Rectal smooth muscle tissue (tissue), 1 donor: Measurements from ENCODE around the gene CIC.
"Not testable (repeated sequence)": the region's sequence is repeated elsewhere in the genome, so short reads cannot be mapped to it uniquely, and the experiment has no call there.

Experiments
- H3K27ac ChIP-seq: one replicate; pipeline ENCODE4 v1.7.0; 2013; ENCODE audit warnings: low read depth, low read length, inconsistent platforms
- H3K27me3 ChIP-seq: one replicate; pipeline ENCODE4 v1.7.0; 2013; ENCODE audit warnings: low read length; ENCODE audit not compliant: control insufficient read depth, insufficient read depth
- H3K36me3 ChIP-seq: one replicate; pipeline ENCODE4 v1.7.0; 2013; ENCODE audit warnings: low read length; ENCODE audit not compliant: control insufficient read depth, insufficient read depth
- H3K4me1 ChIP-seq: one replicate; pipeline ENCODE4 v1.7.0; 2013; ENCODE audit warnings: low read length; ENCODE audit not compliant: control insufficient read depth, insufficient read depth
- H3K4me3 ChIP-seq: one replicate; pipeline ENCODE4 v1.7.0; 2013; ENCODE audit warnings: low read length
- H3K9ac ChIP-seq: one replicate; pipeline ENCODE4 v1.7.0; 2013; ENCODE audit warnings: low read length

Gene CIC

DNA sequence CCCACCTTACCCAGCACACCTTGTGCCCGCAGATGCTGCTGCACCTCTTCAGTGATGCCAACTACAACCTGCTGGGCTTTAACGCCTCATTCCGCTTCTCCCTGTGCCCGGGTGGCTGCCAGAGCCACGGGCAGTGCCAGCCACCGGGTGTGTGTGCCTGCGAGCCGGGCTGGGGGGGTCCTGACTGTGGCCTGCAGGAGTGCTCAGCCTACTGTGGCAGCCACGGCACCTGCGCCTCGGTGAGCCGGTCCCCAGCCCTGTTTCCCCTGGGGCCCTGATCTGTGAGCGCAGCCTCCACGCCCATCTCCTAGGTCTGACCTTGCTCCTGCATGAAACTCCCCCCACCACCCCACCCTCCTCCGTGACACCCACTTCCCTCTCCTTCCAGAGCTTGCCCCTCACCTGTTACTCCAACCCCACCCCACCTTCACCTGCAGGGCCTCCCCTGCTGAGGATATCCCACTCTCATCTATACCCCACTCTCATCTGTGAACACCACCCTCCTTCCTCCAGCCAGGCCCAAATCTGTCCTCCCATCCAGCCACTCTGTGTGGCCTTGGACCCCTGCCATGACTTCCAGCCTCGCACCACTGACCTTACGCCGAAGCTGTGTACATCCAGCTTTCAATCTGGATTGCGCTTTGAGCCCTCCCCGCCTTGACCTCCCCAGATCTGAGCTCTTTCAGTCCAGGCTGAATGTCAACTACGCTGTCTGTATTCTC is 65.1 kb downstream of the CIC start:
- no peak overlapping the region for H3K9ac ChIP-seq
- peaks cover 6% of the 10 kb centered on the region for H3K36me3 ChIP-seq
- no peak overlapping the region for H3K27ac ChIP-seq
- H3K4me3 ChIP-seq = no peak overlapping the region
- no peaks in the 10 kb centered on the region for H3K27me3 ChIP-seq
- H3K4me1 ChIP-seq = no peaks in the 10 kb centered on the region

GRCh38 chr19:42334697-42335373 is 65.8 kb downstream of the CIC start:
- no peaks in the 10 kb centered on the region for H3K27me3 ChIP-seq
- peaks cover 6% of the 10 kb centered on the region for H3K36me3 ChIP-seq
- no peak overlapping the region for H3K27ac ChIP-seq
- H3K9ac ChIP-seq = no peak overlapping the region
- no peak overlapping the region for H3K4me3 ChIP-seq
- H3K4me1 ChIP-seq = no peaks in the 10 kb centered on the region

DNA sequence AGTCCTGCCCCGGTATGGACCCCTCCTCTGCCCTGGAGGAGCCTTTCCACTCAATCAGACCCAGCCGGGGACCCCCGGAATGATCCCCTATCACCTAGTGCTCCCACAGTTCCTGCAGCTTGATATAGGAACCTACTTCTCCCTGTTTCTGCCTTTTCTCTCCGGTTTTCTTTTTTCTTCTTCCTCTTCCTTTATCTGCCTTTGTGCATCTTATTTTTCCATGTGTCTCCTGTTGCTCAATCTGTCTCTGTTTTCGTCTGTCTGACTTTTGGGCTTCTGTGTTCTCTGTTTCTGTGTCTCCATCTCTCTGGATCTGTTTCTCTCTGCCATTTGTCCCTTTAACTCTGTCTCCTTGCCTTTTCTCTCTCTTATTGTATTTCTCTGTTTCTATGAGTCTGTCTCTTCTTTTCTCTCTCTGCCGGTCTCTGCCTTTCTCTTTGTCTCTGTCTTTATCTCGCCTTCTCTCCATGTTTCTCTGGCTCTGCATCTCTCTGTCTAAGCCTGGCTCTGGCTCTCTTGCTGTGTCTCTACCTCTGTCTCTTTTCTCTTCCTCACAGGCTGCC is 66.4 kb downstream of the CIC start:
- H3K36me3 ChIP-seq = peaks cover 6% of the 10 kb centered on the region
- H3K4me1 ChIP-seq = no peaks in the 10 kb centered on the region
- no peak overlapping the region for H3K9ac ChIP-seq
- H3K4me3 ChIP-seq = no peak overlapping the region
- H3K27me3 ChIP-seq = no peaks in the 10 kb centered on the region
- no peak overlapping the region for H3K27ac ChIP-seq

GRCh38 chr19:42335971-42336370 is 66.9 kb downstream of the CIC start:
- H3K9ac ChIP-seq = no peak overlapping the region
- H3K27ac ChIP-seq = no peak overlapping the region
- no peaks in the 10 kb centered on the region for H3K27me3 ChIP-seq
- H3K36me3 ChIP-seq = peaks cover 6% of the 10 kb centered on the region
- no peaks in the 10 kb centered on the region for H3K4me1 ChIP-seq
- no peak overlapping the region for H3K4me3 ChIP-seq

- H3K4me1 ChIP-seq, H3K9ac ChIP-seq: not testable (repeated sequence)
- peaks cover 11% of the 10 kb centered on the region for H3K36me3 ChIP-seq
These were observed 70.2 kb downstream of the CIC start for GRCh38 chr19:42339126-42339860.

GRCh38 chr19:42339922-42340321 is 70.9 kb downstream of the CIC start:
- H3K4me3 ChIP-seq, H3K27ac ChIP-seq, H3K9ac ChIP-seq, H3K27me3 ChIP-seq, H3K4me1 ChIP-seq: not testable (repeated sequence)
- H3K36me3 ChIP-seq = peaks cover 11% of the 10 kb centered on the region

More at GRCh38 chr19:42339126-42339860, 70.2 kb downstream of the CIC start:
- not testable (repeated sequence) for H3K27me3 ChIP-seq, H3K27ac ChIP-seq, H3K4me3 ChIP-seq

GRCh38 chr19:42343344-42344110 is 74.5 kb downstream of the CIC start:
- Histone ChIP-seq H3K27me3 (no peaks in the 10 kb centered on the region), H3K36me3 (peaks cover 5% of the 10 kb centered on the region), H3K4me3 (no peak overlapping the region), H3K27ac (no peak overlapping the region), H3K9ac (no peak overlapping the region), H3K4me1 (no peaks in the 10 kb centered on the region)

DNA sequence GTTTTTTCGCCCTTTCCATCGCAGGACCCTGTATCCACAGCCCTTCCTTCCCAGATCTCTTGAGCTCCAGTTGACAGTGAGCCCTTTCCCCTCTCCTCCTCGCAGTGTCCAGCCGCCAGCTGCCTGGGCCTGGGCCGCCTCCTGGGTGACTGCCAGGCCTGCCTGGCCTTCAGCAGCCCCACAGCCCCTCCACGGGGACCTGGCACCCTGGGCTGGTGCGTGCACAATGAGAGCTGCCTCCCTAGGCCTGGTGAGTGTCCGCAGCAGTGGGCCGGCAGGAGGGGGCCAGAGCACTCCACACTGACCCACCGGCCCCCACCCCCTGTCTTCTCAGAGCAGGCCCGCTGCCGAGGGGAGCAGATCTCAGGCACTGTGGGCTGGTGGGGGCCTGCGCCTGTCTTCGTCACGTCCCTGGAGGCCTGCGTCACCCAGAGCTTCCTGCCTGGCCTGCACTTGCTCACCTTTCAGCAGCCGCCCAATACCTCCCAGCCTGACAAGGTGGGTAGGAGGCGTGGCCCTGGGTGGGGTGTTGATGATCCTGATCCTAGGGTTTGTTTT is 75.4 kb downstream of the CIC start:
- no peak overlapping the region for H3K9ac ChIP-seq
- H3K27me3 ChIP-seq = no peaks in the 10 kb centered on the region
- H3K4me1 ChIP-seq = no peaks in the 10 kb centered on the region
- no peak overlapping the region for H3K4me3 ChIP-seq
- peaks cover 5% of the 10 kb centered on the region for H3K36me3 ChIP-seq
- no peak overlapping the region for H3K27ac ChIP-seq
